ENCODE results near the gene TMEM174. TPM values are rescaled to one million over a fixed set of nuclear protein-coding genes. Genes with fewer than 3 reads are reported as not detected.

TMEM174 gene
- total RNA-seq, 1 donor = not detected

- Histone ChIP-seq H3K27ac (ENCODE audit: low read depth, low read length) (no peak overlapping the region), H4K20me1 (ENCODE audit: insufficient read depth, low read length) (no peaks in the 10 kb centered on the region), H3K4me2 (ENCODE audit: insufficient read depth, low read length) (no peak overlapping the region), H3K4me3 (ENCODE audit: insufficient read depth, low read length) (no peak overlapping the region), H3K79me2 (ENCODE audit: insufficient read depth, low read length) (no peaks in the 10 kb centered on the region), H3K36me3 (ENCODE audit: insufficient read depth, low read length) (no peaks in the 10 kb centered on the region), H3K27me3 (ENCODE audit: insufficient read depth, low read length) (peaks cover 7% of the 10 kb centered on the region), H3K9me3 (ENCODE audit: low read depth, low read length) (no peaks in the 10 kb centered on the region), H2AFZ (ENCODE audit: low read length) (no peak overlapping the region), H3K4me1 (ENCODE audit: insufficient read depth, low read length) (no peaks in the 10 kb centered on the region)
- TF ChIP-seq CTCF (IDR thresholded peaks at IDR 0.05; ENCODE audit: extremely low read depth, low read depth, low read length) = no peak
- no peak for DNase-seq (ENCODE audit: insufficient read length, low spot score, missing footprints)
Observed at GRCh38 chr5:73153513-73153912, 19.5 kb upstream of the TMEM174 start.

- DNase-seq (ENCODE audit: insufficient read length, low spot score, missing footprints) = no peak
- H3K4me2 ChIP-seq (ENCODE audit: insufficient read depth, low read length) = no peak overlapping the region
- peaks cover 7% of the 10 kb centered on the region for H3K27me3 ChIP-seq (ENCODE audit: insufficient read depth, low read length)
Observed at GRCh38 chr5:73154208-73155006, 18.6 kb upstream of the TMEM174 start.

GRCh38 chr5:73155271-73156222 lies 17.4 kb upstream of the TMEM174 start:
- H3K27me3 ChIP-seq (ENCODE audit: insufficient read depth, low read length) = peaks cover 3% of the 10 kb centered on the region
- no peak for DNase-seq (ENCODE audit: insufficient read length, low spot score, missing footprints)
- H4K20me1 ChIP-seq (ENCODE audit: insufficient read depth, low read length) = no peaks in the 10 kb centered on the region
- no peak for TF ChIP-seq CTCF (IDR thresholded peaks at IDR 0.05; ENCODE audit: extremely low read depth, low read depth, low read length)
- H3K79me2 ChIP-seq (ENCODE audit: insufficient read depth, low read length) = no peaks in the 10 kb centered on the region
- peaks cover 3% of the 10 kb centered on the region for H3K4me1 ChIP-seq (ENCODE audit: insufficient read depth, low read length)
- H3K9me3 ChIP-seq (ENCODE audit: low read depth, low read length) = no peaks in the 10 kb centered on the region
- H3K36me3 ChIP-seq (ENCODE audit: insufficient read depth, low read length) = no peaks in the 10 kb centered on the region
- no peak overlapping the region for H3K4me3 ChIP-seq (ENCODE audit: insufficient read depth, low read length)
- H3K27ac ChIP-seq (ENCODE audit: low read depth, low read length) = no peak overlapping the region
- no peak overlapping the region for H3K4me2 ChIP-seq (ENCODE audit: insufficient read depth, low read length)
- H2AFZ ChIP-seq (ENCODE audit: low read length) = no peak overlapping the region

More at GRCh38 chr5:73154208-73155006, 18.6 kb upstream of the TMEM174 start:
- no peak for TF ChIP-seq CTCF (IDR thresholded peaks at IDR 0.05; ENCODE audit: extremely low read depth, low read depth, low read length)
- no peaks in the 10 kb centered on the region for H3K36me3 ChIP-seq (ENCODE audit: insufficient read depth, low read length)
- no peaks in the 10 kb centered on the region for H4K20me1 ChIP-seq (ENCODE audit: insufficient read depth, low read length)
- no peak overlapping the region for H2AFZ ChIP-seq (ENCODE audit: low read length)
- H3K9me3 ChIP-seq (ENCODE audit: low read depth, low read length) = no peaks in the 10 kb centered on the region
- no peaks in the 10 kb centered on the region for H3K79me2 ChIP-seq (ENCODE audit: insufficient read depth, low read length)
- no peak overlapping the region for H3K27ac ChIP-seq (ENCODE audit: low read depth, low read length)
- H3K4me1 ChIP-seq (ENCODE audit: insufficient read depth, low read length) = no peaks in the 10 kb centered on the region
- H3K4me3 ChIP-seq (ENCODE audit: insufficient read depth, low read length) = no peak overlapping the region
